ENCODE data around the gene PDE1A. TPM values are rescaled to one million over a fixed set of nuclear protein-coding genes. Genes with fewer than 3 reads are reported as not detected.

PDE1A gene
- total RNA-seq, 1 donor from 2014 or later, result 4.8 TPM

- DNase-seq (ENCODE audit: low spot score in 2 of 2), result no peak
- TF ChIP-seq, protein P1, sequence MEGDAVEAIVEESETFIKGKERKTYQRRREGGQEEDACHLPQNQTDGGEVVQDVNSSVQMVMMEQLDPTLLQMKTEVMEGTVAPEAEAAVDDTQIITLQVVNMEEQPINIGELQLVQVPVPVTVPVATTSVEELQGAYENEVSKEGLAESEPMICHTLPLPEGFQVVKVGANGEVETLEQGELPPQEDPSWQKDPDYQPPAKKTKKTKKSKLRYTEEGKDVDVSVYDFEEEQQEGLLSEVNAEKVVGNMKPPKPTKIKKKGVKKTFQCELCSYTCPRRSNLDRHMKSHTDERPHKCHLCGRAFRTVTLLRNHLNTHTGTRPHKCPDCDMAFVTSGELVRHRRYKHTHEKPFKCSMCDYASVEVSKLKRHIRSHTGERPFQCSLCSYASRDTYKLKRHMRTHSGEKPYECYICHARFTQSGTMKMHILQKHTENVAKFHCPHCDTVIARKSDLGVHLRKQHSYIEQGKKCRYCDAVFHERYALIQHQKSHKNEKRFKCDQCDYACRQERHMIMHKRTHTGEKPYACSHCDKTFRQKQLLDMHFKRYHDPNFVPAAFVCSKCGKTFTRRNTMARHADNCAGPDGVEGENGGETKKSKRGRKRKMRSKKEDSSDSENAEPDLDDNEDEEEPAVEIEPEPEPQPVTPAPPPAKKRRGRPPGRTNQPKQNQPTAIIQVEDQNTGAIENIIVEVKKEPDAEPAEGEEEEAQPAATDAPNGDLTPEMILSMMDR (IDR thresholded peaks at IDR 0.05), result no peak
Measured at GRCh38 chr2:182379241-182379640, 47.6 kb downstream of the PDE1A start.

DNA sequence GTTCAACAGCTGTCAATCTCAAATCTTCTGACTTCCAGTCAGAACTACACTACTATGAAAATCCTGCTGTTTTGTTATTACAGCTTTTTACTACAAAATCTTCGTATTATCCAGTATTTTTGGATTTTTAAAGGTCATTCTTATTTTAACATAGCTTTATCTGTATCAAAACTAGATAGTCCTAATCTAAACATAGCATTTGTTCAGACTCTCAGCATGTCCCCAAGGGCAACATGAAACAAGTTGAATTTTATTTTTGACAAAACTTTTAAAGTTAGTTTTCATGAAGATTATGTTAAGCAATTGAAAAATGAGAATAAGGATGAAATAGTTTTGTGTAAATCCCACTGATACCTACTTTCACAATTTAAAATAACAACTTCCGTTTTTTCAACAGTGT, 48.1 kb downstream of the PDE1A start:
- peaks cover 22 to 39% of the 10 kb centered on the region in 2 donors for H3K9me3 ChIP-seq
- peaks cover 0 to 18% of the 10 kb centered on the region in 2 donors for H3K4me1 ChIP-seq
- peaks cover 0 to 3% of the 10 kb centered on the region in 2 donors for H3K36me3 ChIP-seq
- intact Hi-C loops (cut with DNase I), result no loop called here
- TF ChIP-seq, protein P1 (IDR thresholded peaks at IDR 0.05), result no peak
- peak overlapping the region; percentile 35 to 54 for H3K27ac ChIP-seq
- no peak for DNase-seq (ENCODE audit: low spot score in 2 of 2)
- no peaks in the 10 kb centered on the region for H3K27me3 ChIP-seq
- H3K4me3 ChIP-seq, result no peak overlapping the region

More at GRCh38 chr2:182379241-182379640, 47.6 kb downstream of the PDE1A start:
- Histone ChIP-seq H3K4me1 (peaks cover 0 to 18% of the 10 kb centered on the region in 2 donors), H3K9me3 (peaks cover 22 to 34% of the 10 kb centered on the region in 2 donors), H3K27me3 (no peaks in the 10 kb centered on the region), H3K27ac (peak overlapping the region in 1 of 2 donors; percentile 35), H3K36me3 (peaks cover 0 to 3% of the 10 kb centered on the region in 2 donors), H3K4me3 (no peak overlapping the region)
- intact Hi-C loops (cut with DNase I), result no loop called here

DNA sequence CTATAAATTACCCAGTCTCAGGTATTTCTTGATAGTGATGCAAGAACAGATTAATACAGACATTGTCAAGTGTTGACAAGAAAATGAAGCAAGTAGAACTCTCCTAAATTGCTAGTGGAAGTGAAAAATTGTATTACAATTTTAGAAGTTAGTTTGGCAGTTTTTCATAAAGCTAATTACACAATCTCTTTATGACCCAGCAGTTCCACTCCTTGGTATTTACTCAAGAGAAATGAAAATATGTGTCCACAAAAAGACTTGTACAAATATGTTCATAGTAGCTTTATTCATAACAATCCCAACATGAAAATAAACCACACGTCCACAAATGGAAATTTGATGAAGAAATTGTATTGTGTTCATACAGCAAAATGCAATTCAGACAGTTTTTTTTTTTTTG, 49.4 kb downstream of the PDE1A start:
- H3K27me3 ChIP-seq, result no peaks in the 10 kb centered on the region
- H3K4me3 ChIP-seq, result no peak overlapping the region
- peaks cover 0 to 3% of the 10 kb centered on the region in 2 donors for H3K36me3 ChIP-seq
- peak overlapping the region; percentile 14 to 39 for H3K27ac ChIP-seq
- H3K4me1 ChIP-seq, result peaks cover 0 to 28% of the 10 kb centered on the region in 2 donors
- no peak for DNase-seq (ENCODE audit: low spot score in 2 of 2)
- TF ChIP-seq, protein P1 (IDR thresholded peaks at IDR 0.05), result no peak
- peaks cover 22 to 43% of the 10 kb centered on the region in 2 donors for H3K9me3 ChIP-seq
- intact Hi-C loops (cut with DNase I), result no loop called here

DNA sequence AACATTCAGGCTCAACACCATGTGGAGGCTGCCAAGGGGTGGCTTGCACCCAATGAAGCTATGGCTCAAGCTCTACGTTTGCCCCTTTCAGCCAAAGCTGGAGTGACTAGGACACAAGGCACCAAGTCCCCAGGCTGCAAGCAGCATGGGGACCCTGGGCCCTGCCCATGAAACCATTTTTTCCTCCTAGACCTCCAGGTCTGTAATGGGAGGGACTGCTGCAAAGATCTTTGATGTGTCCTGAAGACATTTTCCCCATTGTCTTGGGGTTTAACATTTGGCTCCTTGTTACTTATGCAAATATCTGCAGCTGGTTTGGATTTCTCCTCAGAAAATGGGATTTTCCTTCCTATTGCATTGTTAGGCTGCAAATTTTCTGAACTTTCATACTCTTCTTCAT, 51.0 kb downstream of the PDE1A start:
- Histone ChIP-seq H3K4me3 (no peak overlapping the region), H3K4me1 (peaks cover 0 to 38% of the 10 kb centered on the region in 2 donors), H3K9me3 (peaks cover 22 to 43% of the 10 kb centered on the region in 2 donors), H3K27me3 (no peaks in the 10 kb centered on the region), H3K27ac (no peak overlapping the region), H3K36me3 (peaks cover 0 to 3% of the 10 kb centered on the region in 2 donors)
- intact Hi-C loops (cut with DNase I), result no loop called here
- TF ChIP-seq, protein P1 (IDR thresholded peaks at IDR 0.05), result no peak
- DNase-seq (ENCODE audit: low spot score in 2 of 2), result no peak

DNA sequence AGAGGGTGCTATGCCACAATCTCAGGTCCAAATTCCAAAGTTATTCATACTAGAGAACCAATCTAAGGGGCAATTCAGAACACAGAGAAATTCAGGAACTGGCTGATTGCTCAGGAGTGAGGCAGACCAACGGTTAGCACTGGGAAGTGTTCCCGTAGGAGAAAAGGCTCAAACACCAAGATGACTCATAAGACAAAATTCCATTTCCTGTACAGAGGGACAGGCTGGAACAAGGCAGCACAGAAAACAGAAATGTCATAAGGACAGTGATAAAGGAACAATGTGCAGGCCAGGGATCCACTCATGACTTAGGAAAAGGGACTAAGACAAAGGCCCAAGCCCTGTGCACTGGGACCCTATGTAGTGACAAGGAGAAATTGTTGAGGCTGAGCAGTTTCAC, 54.2 kb downstream of the PDE1A start:
- H3K27ac ChIP-seq, result peak overlapping the region; percentile 82 to 91
- H3K9me3 ChIP-seq, result peaks cover 21 to 39% of the 10 kb centered on the region in 2 donors
- H3K27me3 ChIP-seq, result no peaks in the 10 kb centered on the region
- H3K36me3 ChIP-seq, result peaks cover 0 to 3% of the 10 kb centered on the region in 2 donors
- TF ChIP-seq, protein P1 (IDR thresholded peaks at IDR 0.05), result no peak
- intact Hi-C loops (cut with DNase I), result loop anchor here (5.0 kb wide), 2 partner anchors 35 to 75 kb away; no protein-coding TSS in a partner anchor
- no peak overlapping the region for H3K4me3 ChIP-seq
- peaks cover 0 to 36% of the 10 kb centered on the region in 2 donors for H3K4me1 ChIP-seq
- peak in 1 of 2 donors; percentile 85 for DNase-seq (ENCODE audit: low spot score in 2 of 2)
